Tibial nerve (tissue), 4 donors: ENCODE data around the gene PMAIP1. TPM values are rescaled to one million over a fixed set of nuclear protein-coding genes. Genes with fewer than 3 reads are reported as not detected.

Experiments
- DNase-seq, 2 donors: peaks; one replicate each; pipeline ENCODE4 v3.0.0-alpha.2; 2019; ENCODE audit warnings: low spot score in 2 of 2
- H3K27ac ChIP-seq, 4 donors: fragments of 200-600 bp; sonication (generic) in 3 of 4; one replicate each; pipeline ENCODE4 v1.5.1; 2017 to 2019; ENCODE audit warnings: mild to moderate bottlenecking in 1 of 4
- H3K27me3 ChIP-seq, 2 donors: fragments of 200-600 bp; sonication (generic) in 1 of 2; one replicate each; pipeline versions ENCODE4 v1.5.1 to v1.6.0; 2017 to 2019
- H3K36me3 ChIP-seq, 3 donors: fragments of 200-600 bp; sonication (generic); one replicate each; pipeline ENCODE4 v1.5.1; 2018 to 2019
- H3K4me1 ChIP-seq, 4 donors: fragments of 200-600 bp; sonication (generic) in 3 of 4; one replicate each; pipeline ENCODE4 v1.5.1; 2017 to 2019
- H3K4me3 ChIP-seq, 4 donors: fragments of 200-600 bp; sonication (generic) in 3 of 4; one replicate each; pipeline ENCODE4 v1.5.1; 2017 to 2019; ENCODE audit warnings: mild to moderate bottlenecking in 1 of 4, moderate library complexity in 1 of 4
- H3K9me3 ChIP-seq, 4 donors: fragments of 200-600 bp; sonication (generic) in 3 of 4; one replicate each; pipeline ENCODE4 v1.5.1; 2017 to 2019
- EP300 ChIP-seq, 2 donors: sonication (generic); formaldehyde crosslinking; IDR thresholded peaks; one replicate each; pipeline ENCODE4 v1.6.1; 2017; ENCODE audit warnings: antibody characterized with exemption in 2 of 2, mild to moderate bottlenecking in 1 of 2
- POLR2A ChIP-seq, 2 donors: fragments of 450-650 bp; IDR thresholded peaks; one replicate each; pipeline ENCODE4 v1.6.1; 2017; ENCODE audit warnings: antibody characterized with exemption in 2 of 2, mild to moderate bottlenecking in 2 of 2, moderate library complexity in 2 of 2
- WGBS, 2 donors: methylation state at CpG; one replicate each; pipeline ENCODE4 v1.1.5; 2018; 5-methylcytosine and 5-hydroxymethylcytosine counted together
- total RNA-seq, 4 donors: library from RNA; depleted of rRNA; stranded (reverse); fragments of >200 nt; gene quantifications; one replicate each; pipeline ENCODE4 v1.1.0, GENCODE V29; 2016
- TF ChIP-seq, protein P1 (sequence below), 5 experiments: fragments of 200-600 bp in 3 of 5; fragments of 450-650 bp in 2 of 5; sonication (generic) in 3 of 5; IDR thresholded peaks; one replicate each; pipeline ENCODE4 v1.5.1; 2016 to 2019; ENCODE audit warnings: antibody characterized with exemption in 5 of 5, mild to moderate bottlenecking in 3 of 5, moderate library complexity in 2 of 5

Gene PMAIP1
- total RNA-seq, 4 donors from 2014 or later = 0.22 to 0.98 TPM; not detected in 2

DNA sequence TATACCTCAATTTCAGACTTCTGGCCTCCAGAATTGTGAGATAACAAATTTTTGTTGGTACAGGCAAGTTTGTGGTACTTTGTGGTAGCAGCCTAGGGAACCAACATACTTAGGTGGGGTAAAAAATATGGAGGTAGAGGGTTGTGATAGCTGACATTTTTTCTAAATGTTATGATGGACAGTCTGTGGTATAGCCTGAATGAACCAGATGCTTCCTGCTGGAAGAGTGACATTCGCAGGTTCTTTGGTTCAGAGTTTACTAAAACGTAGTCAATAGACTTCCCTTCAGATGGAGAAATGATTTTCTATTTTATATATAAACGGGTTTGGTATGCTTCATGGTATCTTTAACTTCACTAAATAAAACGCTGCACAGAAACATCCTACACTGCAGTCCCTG lies 42.8 kb downstream of the PMAIP1 start:
- 80 to 86% methylated on average over 4 of the region's 4 CpGs for WGBS, 2 donors
- TF ChIP-seq, protein P1, sequence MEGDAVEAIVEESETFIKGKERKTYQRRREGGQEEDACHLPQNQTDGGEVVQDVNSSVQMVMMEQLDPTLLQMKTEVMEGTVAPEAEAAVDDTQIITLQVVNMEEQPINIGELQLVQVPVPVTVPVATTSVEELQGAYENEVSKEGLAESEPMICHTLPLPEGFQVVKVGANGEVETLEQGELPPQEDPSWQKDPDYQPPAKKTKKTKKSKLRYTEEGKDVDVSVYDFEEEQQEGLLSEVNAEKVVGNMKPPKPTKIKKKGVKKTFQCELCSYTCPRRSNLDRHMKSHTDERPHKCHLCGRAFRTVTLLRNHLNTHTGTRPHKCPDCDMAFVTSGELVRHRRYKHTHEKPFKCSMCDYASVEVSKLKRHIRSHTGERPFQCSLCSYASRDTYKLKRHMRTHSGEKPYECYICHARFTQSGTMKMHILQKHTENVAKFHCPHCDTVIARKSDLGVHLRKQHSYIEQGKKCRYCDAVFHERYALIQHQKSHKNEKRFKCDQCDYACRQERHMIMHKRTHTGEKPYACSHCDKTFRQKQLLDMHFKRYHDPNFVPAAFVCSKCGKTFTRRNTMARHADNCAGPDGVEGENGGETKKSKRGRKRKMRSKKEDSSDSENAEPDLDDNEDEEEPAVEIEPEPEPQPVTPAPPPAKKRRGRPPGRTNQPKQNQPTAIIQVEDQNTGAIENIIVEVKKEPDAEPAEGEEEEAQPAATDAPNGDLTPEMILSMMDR (IDR thresholded peaks at IDR 0.05) = no peak
- TF ChIP-seq POLR2A (IDR thresholded peaks at IDR 0.05) (no peak), EP300 (IDR thresholded peaks at IDR 0.05) (no peak)

DNA sequence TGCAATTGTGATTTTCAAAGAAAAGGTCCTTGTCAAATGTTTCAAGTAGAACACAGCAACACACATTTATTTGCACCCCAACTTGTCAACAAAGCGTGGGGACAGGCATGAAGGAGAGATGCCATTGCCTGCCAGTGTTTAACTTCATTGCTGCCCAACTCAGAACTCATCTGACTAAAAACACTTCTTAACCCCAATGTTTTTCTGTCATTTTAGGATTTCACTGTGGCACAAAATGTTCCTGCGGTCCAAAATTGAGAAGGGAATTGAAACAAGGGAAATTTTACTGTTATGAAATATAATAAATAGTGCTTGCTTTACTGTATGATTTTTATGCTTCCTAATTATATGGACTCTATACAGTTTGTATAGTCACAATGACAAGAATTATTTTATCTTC lies 45.7 kb downstream of the PMAIP1 start:
- TF ChIP-seq, protein P1 (IDR thresholded peaks at IDR 0.05) = no peak
- no peak for TF ChIP-seq POLR2A (IDR thresholded peaks at IDR 0.05)
- no peak for TF ChIP-seq EP300 (IDR thresholded peaks at IDR 0.05)
- Histone ChIP-seq H3K9me3 (no peaks in the 10 kb centered on the region), H3K36me3 (no peaks in the 10 kb centered on the region), H3K27me3 (no peaks in the 10 kb centered on the region), H3K4me1 (no peaks in the 10 kb centered on the region), H3K27ac (no peak overlapping the region), H3K4me3 (no peak overlapping the region)
- WGBS, 2 donors = 89 to 90% methylated on average over 2 of the region's 2 CpGs
- no peak for DNase-seq

More for the DNA sequence above, 42.8 kb downstream of the PMAIP1 start:
- Histone ChIP-seq H3K36me3 (no peaks in the 10 kb centered on the region), H3K4me3 (no peak overlapping the region), H3K9me3 (no peaks in the 10 kb centered on the region), H3K4me1 (no peaks in the 10 kb centered on the region), H3K27me3 (no peaks in the 10 kb centered on the region), H3K27ac (no peak overlapping the region)
- no peak for DNase-seq

DNA sequence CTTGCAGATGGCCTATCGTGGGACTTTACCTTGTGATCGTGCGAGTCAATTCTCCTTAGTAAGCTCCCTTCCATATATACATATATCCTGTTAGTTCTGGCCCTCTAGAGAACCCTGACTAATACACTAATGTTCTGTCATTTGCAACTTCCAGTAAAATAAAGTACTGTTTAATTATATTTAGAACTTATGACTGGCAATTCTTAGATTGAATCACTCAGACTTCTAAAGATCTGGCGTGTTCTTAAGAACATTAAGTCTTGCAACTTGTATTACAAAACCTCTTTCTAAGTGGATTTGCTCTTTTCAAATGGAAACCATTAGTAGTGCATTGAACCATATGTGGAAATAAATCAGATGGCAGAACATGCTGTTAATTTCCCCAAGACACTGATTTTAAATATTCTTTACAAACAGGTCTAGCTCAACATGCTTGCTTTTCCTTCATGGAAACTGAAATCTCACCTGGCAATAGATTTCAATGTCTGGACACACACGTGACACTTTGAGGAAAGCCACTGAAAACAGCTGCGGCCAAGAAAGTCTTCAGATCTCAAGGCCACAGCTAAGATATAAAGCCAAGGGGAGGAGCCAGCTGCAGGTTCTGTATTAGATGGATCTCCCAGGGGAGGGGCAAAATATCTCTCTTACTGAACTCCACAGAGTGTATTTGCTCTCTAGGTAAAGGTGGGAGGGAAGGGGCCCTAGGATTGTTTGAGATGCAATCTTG lies 50.6 kb downstream of the PMAIP1 start:
- no peaks in the 10 kb centered on the region for H3K27me3 ChIP-seq
- H3K9me3 ChIP-seq = no peaks in the 10 kb centered on the region
- no peak for DNase-seq
- H3K27ac ChIP-seq = no peak overlapping the region
- WGBS, 2 donors = 59 to 66% methylated on average over 6 of the region's 6 CpGs
- H3K36me3 ChIP-seq = no peaks in the 10 kb centered on the region
- no peak overlapping the region for H3K4me3 ChIP-seq
- no peaks in the 10 kb centered on the region for H3K4me1 ChIP-seq
- TF ChIP-seq POLR2A (IDR thresholded peaks at IDR 0.05) (no peak), EP300 (IDR thresholded peaks at IDR 0.05) (no peak)
- TF ChIP-seq, protein P1 (IDR thresholded peaks at IDR 0.05) = no peak

DNA sequence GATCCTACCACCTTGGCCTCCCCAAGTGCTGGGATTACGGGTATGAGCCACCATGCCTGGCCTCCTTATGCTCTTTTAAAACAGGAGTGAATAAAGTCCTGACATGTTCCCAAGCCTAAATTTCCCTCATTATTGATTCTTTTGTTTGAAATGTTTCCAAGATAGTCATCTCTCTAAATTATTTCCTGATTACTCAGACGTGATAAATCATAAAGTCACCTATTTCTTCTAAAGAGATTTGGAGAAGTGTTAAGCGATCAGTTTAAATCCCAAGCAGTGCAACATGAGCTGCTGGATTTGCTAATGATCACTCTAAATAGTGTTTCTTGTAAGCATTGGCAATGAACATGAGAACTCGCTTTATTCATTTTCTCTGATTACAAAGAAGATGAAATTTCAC lies 51.8 kb downstream of the PMAIP1 start:
- 89 to 90% methylated on average over 4 of the region's 4 CpGs for WGBS, 2 donors
- Histone ChIP-seq H3K4me3 (no peak overlapping the region), H3K9me3 (no peaks in the 10 kb centered on the region), H3K36me3 (no peaks in the 10 kb centered on the region), H3K4me1 (no peaks in the 10 kb centered on the region), H3K27me3 (no peaks in the 10 kb centered on the region), H3K27ac (no peak overlapping the region)
- no peak for DNase-seq
- no peak for TF ChIP-seq EP300 (IDR thresholded peaks at IDR 0.05)
- TF ChIP-seq POLR2A (IDR thresholded peaks at IDR 0.05) = no peak
- TF ChIP-seq, protein P1 (IDR thresholded peaks at IDR 0.05) = no peak

DNA sequence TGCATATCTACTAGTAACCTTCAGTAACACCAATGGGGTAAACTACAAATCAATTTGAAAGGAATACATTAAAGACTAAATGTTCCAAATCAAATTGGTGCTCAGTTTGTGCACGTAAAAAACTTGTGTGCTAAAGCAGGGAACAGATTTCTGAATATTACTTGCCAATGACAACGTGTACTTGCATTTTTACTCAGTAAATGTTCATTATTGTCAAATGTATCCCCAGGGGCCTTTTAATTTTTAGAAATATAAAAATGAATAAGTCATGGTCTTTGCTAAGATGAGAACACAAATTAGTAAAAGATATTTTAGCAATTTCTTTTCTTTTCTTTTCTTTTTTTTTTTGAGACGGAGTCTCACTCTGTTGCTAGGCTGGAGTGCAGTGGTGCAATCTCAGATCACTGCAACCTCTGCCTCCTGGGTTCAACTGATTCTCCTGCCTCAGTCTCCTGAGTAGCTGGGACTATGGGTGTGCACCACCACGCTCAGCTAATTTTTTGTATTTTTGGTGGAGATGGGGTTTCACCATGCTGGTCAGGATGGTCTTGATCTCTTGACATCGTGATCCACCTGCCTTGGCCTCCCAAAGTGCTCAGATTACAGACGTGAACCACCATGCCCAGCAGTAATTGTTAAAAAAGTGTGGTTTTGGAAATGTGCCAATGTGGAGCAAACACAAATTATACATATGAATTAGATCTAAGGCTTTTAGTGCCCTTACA lies 52.6 kb downstream of the PMAIP1 start:
- 82 to 83% methylated on average over 6 of the region's 6 CpGs for WGBS, 2 donors

More for the DNA sequence above, 52.6 kb downstream of the PMAIP1 start:
- TF ChIP-seq EP300 (IDR thresholded peaks at IDR 0.05) (no peak), POLR2A (IDR thresholded peaks at IDR 0.05) (no peak)
- TF ChIP-seq, protein P1 (IDR thresholded peaks at IDR 0.05) = no peak
- no peak for DNase-seq
- H3K27me3 ChIP-seq = no peaks in the 10 kb centered on the region
- no peak overlapping the region for H3K27ac ChIP-seq
- no peaks in the 10 kb centered on the region for H3K4me1 ChIP-seq
- H3K4me3 ChIP-seq = no peak overlapping the region
- H3K9me3 ChIP-seq = no peaks in the 10 kb centered on the region
- H3K36me3 ChIP-seq = no peaks in the 10 kb centered on the region
